Measurements from ENCODE around the gene KLHL26. TPM values are rescaled to one million over a fixed set of nuclear protein-coding genes. Genes with fewer than 3 reads are reported as not detected.

The KLHL26 gene
- total and polyA plus RNA-seq, 4 donors = 2.3 to 5.9 (median 2.4) TPM

DNA sequence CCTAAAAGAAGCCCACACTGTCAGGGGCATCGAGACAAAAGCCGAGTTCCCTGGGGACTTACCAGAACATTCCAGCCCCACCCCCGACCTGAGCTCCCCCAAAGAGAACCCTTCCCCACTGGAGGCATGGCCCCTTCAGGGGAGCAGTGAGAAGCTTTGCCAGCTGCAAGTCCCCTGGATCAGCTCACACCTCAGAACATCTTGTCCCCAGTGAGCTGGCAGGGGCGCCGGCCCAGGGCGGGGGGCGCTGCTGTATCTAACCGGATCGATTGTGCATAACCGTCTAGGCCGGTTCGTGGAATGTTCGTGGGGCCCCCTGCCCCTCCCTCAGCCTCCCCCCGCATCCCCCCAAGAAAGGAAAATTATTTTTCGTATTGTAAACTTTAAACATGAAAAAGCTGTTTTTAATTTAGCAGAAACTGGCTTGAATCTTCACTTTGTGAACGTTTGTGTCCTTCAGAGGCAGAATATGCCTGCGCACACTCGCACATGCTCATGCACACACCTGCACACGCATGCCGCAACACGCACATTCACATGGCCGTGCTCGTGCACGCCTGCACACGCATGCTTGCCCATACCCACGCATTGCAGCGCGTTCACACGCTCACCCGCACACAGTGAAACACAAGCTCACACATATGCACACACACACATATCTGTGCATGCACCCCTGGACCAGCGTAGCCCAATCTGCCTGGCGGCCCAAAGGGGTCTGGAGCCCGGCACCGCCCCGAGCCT lies 34.6 kb downstream of the KLHL26 start:
- no peaks in the 10 kb centered on the region for H3K27me3 ChIP-seq (ENCODE audit: control insufficient read depth in 4 of 4, insufficient read depth in 4 of 4, low read length in 3 of 4)
- TF ChIP-seq, protein P1, sequence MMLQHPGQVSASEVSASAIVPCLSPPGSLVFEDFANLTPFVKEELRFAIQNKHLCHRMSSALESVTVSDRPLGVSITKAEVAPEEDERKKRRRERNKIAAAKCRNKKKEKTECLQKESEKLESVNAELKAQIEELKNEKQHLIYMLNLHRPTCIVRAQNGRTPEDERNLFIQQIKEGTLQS (IDR thresholded peaks at IDR 0.05) = no peak
- TF ChIP-seq RAD21 (IDR thresholded peaks at IDR 0.05) = no peak
- no peak for TF ChIP-seq CTCF (IDR thresholded peaks at IDR 0.05; ENCODE audit: low read depth, low read length, missing input control)
- TF ChIP-seq, protein P2, sequence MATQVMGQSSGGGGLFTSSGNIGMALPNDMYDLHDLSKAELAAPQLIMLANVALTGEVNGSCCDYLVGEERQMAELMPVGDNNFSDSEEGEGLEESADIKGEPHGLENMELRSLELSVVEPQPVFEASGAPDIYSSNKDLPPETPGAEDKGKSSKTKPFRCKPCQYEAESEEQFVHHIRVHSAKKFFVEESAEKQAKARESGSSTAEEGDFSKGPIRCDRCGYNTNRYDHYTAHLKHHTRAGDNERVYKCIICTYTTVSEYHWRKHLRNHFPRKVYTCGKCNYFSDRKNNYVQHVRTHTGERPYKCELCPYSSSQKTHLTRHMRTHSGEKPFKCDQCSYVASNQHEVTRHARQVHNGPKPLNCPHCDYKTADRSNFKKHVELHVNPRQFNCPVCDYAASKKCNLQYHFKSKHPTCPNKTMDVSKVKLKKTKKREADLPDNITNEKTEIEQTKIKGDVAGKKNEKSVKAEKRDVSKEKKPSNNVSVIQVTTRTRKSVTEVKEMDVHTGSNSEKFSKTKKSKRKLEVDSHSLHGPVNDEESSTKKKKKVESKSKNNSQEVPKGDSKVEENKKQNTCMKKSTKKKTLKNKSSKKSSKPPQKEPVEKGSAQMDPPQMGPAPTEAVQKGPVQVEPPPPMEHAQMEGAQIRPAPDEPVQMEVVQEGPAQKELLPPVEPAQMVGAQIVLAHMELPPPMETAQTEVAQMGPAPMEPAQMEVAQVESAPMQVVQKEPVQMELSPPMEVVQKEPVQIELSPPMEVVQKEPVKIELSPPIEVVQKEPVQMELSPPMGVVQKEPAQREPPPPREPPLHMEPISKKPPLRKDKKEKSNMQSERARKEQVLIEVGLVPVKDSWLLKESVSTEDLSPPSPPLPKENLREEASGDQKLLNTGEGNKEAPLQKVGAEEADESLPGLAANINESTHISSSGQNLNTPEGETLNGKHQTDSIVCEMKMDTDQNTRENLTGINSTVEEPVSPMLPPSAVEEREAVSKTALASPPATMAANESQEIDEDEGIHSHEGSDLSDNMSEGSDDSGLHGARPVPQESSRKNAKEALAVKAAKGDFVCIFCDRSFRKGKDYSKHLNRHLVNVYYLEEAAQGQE (IDR thresholded peaks at IDR 0.05) = no peak
- no peak for TF ChIP-seq TAF1 (conservative IDR thresholded peaks at IDR 0.05)
- no peak for TF ChIP-seq GABPA (IDR thresholded peaks at IDR 0.05 in 1 of 2, conservative IDR thresholded peaks at IDR 0.05 in 1 of 2)
- TF ChIP-seq SP1 (IDR thresholded peaks at IDR 0.05) = no peak
- TF ChIP-seq RXRA (IDR thresholded peaks at IDR 0.05) = no peak
- TF ChIP-seq FOXA2 (IDR thresholded peaks at IDR 0.05) = no peak
- no peak for TF ChIP-seq EGR1 (IDR thresholded peaks at IDR 0.05; ENCODE audit: low read depth in 2 of 2)
- no peak for TF ChIP-seq JUND (IDR thresholded peaks at IDR 0.05)
- TF ChIP-seq YY1 (IDR thresholded peaks at IDR 0.05) = no peak
- TF ChIP-seq, protein P3, sequence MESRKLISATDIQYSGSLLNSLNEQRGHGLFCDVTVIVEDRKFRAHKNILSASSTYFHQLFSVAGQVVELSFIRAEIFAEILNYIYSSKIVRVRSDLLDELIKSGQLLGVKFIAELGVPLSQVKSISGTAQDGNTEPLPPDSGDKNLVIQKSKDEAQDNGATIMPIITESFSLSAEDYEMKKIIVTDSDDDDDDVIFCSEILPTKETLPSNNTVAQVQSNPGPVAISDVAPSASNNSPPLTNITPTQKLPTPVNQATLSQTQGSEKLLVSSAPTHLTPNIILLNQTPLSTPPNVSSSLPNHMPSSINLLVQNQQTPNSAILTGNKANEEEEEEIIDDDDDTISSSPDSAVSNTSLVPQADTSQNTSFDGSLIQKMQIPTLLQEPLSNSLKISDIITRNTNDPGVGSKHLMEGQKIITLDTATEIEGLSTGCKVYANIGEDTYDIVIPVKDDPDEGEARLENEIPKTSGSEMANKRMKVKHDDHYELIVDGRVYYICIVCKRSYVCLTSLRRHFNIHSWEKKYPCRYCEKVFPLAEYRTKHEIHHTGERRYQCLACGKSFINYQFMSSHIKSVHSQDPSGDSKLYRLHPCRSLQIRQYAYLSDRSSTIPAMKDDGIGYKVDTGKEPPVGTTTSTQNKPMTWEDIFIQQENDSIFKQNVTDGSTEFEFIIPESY (IDR thresholded peaks at IDR 0.05) = no peak
- TF ChIP-seq HNF4A (conservative IDR thresholded peaks at IDR 0.05) = no peak
- TF ChIP-seq, protein P4, sequence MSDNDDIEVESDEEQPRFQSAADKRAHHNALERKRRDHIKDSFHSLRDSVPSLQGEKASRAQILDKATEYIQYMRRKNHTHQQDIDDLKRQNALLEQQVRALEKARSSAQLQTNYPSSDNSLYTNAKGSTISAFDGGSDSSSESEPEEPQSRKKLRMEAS (IDR thresholded peaks at IDR 0.05) = no peak
- TF ChIP-seq NR2F2 (IDR thresholded peaks at IDR 0.05) = no peak
- TF ChIP-seq HNF4G (IDR thresholded peaks at IDR 0.05) = no peak
- H3K4me3 ChIP-seq (ENCODE audit: low read depth in 1 of 3, low read length in 3 of 3) = no peak overlapping the region
- no peaks in the 10 kb centered on the region for H3K4me1 ChIP-seq (ENCODE audit: control insufficient read depth in 4 of 4, insufficient read depth in 4 of 4, low read length in 3 of 4)
- H3K27ac ChIP-seq (ENCODE audit: low read depth in 1 of 2, low read length in 2 of 2) = no peak overlapping the region
- 95% methylated on average over 35 of the region's 35 CpGs for WGBS
- H3K9me3 ChIP-seq (ENCODE audit: control insufficient read depth in 4 of 4, low read length in 3 of 4) = no peaks in the 10 kb centered on the region
- H3K36me3 ChIP-seq (ENCODE audit: control insufficient read depth in 4 of 4, insufficient read depth in 3 of 4, low read depth in 1 of 4, low read length in 3 of 4) = peaks cover 0 to 23% (median 8%) of the 10 kb centered on the region in 4 donors
- H3K9ac ChIP-seq (ENCODE audit: low read depth in 1 of 2, low read length in 2 of 2) = no peak overlapping the region
- DNase-seq (ENCODE audit: low spot score) = no peak

All from liver (tissue), 9 donors.